Hematopoietic multipotent progenitor cell (in vitro differentiated cells): ENCODE measurements around the gene TRPV4. TPM values are rescaled to one million over a fixed set of nuclear protein-coding genes. Genes with fewer than 3 reads are reported as not detected.

Source experiments
- DNase-seq, 3 donors: peaks; one replicate each; pipeline ENCODE4 v3.0.0-alpha.2; 2011 to 2015; ENCODE audit warnings: low read depth in 2 of 3, low spot score in 2 of 3
- total RNA-seq: library from RNA; depleted of rRNA; stranded (reverse); fragments of >200 nt; gene quantifications from one replicate; pipeline ENCODE4 v1.2.3, GENCODE V29; 2012

TRPV4 gene
- total RNA-seq, 1 donor: not detected

DNA sequence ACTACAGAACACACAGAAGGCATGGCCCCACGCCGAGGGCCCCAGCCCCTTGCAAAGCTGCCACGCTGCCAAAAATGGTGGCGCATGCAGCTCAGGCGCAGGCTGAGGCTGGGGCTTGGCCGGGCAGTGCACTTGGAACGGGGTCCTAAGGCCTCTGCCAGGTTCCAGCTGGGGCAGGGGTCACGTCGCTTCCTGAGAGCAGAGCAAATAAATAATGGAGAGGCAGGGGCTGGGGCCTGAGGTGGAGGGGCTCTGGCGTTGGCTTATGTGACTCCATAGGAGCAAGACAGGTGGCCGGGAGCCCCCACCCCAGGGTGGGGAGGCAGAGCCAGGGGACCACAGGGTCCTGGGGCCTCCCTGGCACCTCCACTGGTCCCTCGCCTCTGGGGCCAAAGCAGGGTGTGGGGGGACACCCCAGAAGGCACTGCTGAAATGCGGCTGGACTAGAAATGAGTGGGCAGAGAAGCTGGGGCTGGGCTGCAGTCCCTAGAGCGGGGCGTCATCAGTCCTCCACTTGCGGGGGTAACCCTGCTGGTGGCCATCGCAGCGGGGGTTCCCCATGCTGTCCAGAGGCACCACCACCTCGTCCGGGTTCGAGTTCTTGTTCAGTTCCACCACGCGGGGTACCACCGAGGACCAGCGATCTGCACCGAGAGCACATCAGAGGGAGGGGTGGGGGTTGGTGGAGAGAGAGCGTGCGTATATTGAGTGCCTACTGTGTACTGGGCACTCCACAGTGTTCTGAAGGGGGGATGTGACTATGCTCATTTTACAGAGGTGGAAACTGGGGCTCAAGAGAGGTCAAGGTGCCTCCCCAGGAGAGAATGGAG, 49.8 kb downstream of the TRPV4 start:
- no peak for DNase-seq

DNA sequence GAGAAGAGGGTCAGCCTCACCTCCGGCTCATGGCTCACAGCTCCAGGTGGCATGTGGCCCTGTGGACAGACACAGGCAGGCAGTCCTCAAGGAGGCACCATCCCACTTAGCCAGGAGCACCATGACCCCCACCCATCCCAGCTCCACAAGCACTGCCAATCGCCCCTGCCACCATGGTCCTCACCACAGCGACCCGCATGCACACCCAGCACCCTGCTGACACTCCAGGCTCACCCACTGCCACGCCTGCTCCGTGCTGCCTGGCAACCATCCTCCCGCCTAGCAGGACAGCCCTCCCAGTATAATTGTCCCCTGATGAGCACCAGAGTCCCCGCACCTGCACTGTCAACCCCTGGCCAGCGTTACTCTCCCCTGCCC, 50.9 kb downstream of the TRPV4 start:
- DNase-seq: no peak

DNA sequence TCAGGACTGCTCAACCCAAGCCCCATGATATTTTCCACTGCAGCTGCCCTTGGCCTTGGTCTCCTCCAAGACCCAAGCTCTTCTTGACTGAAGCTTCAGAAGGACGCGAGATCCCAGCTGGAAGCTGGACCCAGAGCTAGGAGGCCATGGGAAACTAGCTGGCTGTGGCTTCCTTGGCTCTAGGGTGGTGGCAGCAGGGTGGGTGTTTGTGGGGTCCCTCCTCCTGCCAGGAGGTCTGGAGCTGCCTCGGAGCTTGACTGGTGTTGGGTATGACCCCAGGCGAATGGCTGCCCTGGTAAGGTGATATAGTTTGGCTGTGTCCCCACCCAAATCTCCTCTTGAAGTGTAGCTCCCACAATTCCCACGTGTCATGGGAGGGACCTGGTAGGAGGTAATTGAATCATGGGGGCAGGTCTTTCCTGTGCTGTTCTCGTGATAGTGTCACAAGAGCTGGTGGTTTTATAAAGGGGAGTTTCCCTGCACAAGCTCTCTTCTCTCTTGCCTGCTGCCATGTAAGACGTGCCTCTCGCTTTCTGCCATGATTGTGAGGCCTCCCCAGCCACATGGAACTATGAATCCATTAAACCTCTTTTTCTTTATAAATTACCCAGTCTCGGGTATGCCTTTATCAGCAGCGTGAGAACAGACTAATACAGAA, 51.4 kb downstream of the TRPV4 start:
- DNase-seq: no peak

DNA sequence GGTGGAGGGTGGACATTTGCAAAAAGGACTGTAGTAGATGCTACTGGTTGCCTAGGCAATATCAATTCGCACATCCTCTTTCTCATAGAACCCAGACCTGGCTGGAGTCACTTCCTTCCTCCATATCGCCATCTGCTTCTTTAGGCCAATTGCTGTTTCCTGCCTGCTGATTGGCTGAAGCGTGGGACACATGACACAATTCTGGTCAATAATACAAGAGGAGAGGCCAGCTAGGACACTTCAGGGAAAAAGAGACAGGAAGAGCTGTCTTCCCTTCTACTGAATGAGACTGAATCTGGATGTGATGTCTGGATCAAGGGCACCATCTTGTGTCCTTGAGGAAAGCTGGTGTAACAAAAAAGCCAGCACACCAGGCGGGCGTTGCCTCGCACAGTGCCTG, 53.8 kb downstream of the TRPV4 start:
- no peak for DNase-seq

DNA sequence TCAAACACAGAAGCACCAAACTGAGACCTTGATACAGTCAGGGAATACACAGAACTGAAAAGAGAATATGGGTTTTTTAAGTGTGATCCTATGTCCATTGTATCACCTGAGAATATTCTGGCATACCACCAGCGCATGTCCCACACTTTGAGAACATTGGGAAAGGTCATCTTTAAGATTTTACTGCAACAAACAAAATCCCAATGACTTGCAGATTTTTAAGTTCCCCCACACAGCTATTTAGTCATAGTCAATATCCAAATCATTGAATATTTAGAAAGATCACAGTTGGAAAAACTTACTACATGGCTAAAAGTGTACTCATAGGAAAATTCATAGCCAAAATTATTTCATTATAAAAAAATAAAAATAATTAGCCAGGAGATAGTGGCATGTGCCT, 54.5 kb downstream of the TRPV4 start:
- DNase-seq: no peak

DNA sequence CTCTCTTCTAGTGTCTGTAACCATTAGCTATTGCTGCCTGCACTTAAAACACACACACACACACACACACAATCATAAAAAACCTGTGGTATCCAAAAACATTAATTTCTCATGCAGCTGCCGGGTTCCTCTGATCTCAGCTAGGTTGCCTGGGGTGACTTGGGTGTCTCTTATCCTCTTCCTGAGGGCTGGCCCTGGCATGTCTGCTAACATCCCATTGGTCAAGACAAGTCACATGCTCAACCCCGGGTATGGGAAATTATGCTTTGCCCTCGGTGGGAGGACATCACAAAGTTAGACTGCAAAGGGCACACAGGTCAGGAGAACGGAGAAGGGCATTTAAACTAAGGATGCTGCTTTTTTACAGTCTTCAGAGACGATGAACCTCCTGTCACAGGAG, 55.7 kb downstream of the TRPV4 start:
- DNase-seq: peak in 1 of 3 donors; percentile 14

DNA sequence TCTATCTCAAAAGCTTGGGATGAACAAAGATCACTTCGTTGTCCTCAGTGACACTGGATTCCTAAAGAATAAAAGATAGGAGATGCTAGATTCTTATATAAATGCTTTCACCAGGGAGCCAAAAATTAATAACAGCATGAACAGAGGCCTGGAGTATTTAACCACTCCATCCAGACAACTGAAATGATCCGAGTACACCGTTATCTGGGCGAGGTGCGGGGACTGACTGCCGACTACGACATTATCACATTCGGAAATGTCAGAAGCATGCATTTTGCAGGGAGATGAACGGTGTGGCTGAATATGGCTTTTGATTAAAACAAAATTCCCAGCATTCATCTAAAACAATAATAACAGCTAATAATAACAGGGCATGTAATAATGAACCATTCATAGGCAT, 56.6 kb downstream of the TRPV4 start:
- DNase-seq: no peak

DNA sequence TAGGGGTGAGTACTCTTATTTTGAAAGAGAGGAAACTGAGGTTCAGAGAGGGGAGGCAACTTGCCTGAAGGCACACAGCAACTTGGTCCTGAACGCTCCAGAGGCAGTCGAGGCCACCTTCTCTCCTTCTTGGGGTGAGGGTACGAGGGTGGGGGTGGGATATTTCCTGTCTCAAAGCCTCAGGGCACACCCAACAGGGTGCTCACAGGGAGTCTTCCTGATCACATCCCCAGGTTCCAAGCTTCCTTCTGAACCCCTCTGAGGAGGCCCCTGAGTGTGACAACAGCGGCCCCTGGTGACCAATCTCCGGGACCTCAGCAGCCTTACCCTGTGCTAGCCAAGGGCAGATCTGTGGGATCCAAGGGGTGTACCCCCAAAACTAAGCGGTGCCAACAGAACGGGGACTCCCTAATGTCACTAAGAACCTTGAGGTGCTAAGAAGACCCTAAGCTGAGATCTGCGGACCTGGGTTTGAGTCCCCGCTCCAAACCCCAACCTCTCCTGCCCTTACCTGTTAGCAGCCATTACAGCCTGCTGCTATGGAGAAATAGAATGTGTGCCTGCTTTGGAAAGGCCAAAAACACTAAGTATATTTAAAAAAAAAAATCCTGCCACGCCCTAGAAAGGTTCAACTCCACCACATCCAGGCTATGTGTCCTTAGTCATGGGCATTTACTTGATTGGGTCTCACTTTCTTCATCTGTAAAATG, 57.9 kb downstream of the TRPV4 start:
- peak; percentile 43 to 81 (median 60) for DNase-seq

DNA sequence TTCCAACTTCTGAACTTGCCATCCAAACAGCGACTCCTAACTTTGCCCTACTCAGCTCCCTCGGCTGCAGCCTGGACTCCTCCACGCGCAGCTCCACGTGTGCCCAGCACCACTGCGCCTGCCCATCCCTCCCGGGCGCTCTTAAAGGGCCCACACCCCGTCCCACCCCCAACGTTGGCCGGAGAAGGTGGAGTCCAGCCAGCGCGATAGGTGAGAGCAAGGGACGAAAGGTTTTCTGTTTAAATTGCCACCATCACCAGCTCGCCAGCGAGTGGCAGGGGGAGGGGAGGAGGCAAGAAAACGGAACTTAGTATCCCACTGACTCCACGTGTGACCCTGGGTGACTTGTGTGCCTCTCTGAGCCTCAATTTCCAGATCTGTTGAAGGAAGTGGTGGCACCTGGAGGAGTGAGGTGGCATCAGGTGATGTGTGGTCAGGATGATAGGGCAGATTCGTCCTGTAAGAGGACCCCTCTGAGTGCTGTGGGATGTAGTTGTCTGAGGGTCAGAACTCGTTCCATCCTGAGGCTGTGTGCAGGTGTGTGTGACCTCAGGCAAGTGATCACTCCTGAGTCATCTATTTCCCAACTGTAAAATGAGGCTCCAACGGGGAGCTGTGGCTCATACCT, 59.7 kb downstream of the TRPV4 start:
- DNase-seq: peak in 1 of 3 donors; percentile 33

DNA sequence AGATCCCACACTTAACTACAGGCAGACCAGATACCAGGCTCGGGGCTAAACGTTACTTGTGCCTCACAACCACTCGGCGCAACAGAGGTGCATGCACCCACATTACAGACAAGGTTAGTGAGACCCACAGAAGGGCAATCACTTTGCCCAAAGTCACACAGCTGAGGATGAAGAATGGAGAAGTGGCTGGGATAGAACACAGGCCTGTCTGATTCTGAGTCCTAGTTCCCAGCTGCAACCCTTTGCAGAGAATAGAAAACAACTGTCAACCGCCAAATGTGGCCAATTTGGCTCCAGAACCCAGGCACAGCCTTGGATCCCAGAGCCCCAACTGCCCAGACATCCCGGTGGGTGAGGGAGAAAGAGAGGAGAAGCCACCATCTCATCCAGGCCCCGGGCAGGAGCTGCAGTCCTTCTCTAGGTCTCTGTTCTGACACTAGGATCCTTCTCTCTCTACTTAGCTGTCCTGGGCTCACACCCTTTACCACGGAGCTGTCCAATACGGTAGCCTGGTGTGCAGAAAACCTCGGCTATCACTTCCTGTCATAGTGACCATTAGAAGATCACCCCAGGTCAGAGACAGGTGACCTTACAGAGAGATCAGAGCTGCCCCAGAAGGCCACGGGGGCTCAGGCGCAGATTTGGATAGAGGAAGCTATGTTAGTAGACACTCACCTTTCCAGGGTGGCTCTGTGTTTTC, 60.4 kb downstream of the TRPV4 start:
- DNase-seq: no peak

DNA sequence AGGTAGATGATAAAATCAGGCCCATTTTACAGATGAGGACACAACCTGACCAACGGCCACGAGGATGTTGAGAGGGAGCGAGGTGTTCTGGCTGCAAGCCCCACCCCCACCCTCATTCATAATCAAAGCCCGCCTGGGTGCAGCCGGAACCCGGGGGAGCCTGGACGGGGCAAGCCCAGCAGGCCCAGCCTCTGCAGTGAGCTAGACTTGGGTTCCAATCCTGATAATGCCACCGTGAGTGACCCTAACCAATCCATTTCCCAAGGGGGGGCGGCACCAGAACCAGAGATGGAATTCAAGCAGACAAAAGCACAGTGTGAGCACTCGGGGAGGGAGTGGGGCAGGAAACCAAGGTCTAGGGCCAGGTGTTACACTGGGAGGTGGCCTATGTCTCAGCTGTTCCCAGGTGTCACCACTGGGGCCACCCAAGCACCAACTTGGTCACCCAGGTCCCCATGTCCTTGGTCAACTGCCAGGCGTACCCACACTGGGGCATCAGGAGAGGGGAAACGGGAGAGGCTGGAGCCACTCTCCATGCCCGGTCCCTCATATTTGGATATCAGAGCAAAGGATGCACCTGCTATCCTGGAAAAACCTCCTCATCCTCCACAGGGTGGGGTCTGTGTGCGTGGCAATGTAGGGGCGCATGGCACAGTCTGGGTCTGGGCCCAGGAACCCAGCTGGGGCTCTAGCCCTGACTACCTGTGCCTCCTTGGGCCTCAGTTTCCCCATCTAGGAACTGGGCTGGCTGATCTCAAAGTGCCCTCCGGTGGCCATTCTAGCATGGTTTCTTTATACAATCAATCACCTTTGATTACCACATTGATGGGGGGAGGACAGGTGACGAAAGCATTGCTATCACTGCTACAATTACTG, 61.2 kb downstream of the TRPV4 start:
- DNase-seq: no peak

DNA sequence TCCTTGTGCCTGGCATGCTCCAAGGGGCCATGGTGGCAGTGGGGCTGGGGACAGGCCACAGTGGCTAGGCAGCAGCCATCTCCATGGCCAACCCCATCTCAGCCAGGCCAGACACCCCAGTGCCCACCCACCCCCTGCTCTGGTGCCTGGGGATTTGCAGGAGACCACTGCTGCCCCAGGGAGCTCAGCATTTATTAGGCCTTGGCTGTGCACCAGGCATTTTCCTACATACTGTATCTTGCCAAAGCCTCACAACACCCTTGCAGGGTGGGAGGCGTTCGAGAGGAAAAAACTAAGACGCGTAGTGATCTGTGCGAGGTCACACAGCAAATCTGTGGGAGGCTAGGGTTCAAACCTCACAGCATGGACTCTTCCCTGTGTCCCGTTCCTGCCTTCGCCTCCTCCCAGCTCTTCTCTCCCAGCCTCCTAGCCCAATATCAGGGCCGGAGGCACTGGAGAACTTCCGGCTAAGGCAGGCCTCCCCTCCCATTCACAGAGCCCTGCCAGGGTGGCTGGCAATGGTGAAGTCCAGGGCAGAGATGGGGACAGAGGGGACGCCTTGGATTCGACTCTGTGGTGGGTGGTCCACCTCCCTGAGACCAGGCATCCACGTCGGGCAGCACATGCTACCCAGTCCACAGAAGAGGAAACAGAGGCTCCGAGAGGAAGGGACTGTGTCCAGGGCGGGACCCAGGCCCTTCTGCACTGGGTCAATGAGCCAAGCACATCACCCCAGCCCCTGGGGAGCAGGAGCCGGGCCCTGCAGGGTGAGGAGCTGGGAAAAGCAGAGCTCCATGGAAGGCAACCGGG, 62.1 kb downstream of the TRPV4 start:
- DNase-seq: no peak

DNA sequence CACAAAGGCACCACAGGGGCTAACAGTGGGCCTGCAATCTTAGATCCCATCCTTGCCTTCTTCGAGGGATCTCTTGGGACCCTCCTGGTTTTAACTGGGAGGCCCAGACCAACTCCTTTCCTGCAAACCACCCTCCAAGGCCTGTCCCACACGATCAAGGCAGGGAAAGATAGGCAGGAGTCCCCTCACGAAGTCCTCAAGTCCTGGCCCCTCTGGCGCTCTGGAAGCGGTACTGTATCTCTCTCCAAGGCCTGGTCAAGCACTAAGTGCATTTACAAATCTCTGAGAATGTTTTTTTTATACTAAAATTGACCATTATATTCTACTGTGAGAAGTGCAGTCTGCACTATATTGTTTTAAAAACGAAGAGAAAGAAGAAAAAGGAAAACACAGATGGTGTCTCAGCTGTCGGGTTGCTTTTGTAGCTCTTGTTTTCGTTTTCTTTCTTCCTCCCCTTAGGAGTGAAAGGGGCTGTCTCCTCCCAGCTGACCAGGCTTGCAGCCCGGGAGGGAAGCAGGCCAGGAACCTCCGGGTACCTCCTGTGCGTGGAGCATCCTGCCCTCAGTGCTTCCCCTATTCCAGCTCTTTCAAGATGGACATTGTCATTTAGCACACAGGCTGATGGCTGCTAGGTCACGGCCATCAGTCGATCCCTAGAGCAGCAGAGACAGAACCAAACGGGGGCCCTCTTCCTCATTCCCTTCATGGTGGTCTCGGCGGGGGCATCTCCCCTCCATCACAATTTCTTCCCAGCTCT, 62.9 kb downstream of the TRPV4 start:
- DNase-seq: no peak

DNA sequence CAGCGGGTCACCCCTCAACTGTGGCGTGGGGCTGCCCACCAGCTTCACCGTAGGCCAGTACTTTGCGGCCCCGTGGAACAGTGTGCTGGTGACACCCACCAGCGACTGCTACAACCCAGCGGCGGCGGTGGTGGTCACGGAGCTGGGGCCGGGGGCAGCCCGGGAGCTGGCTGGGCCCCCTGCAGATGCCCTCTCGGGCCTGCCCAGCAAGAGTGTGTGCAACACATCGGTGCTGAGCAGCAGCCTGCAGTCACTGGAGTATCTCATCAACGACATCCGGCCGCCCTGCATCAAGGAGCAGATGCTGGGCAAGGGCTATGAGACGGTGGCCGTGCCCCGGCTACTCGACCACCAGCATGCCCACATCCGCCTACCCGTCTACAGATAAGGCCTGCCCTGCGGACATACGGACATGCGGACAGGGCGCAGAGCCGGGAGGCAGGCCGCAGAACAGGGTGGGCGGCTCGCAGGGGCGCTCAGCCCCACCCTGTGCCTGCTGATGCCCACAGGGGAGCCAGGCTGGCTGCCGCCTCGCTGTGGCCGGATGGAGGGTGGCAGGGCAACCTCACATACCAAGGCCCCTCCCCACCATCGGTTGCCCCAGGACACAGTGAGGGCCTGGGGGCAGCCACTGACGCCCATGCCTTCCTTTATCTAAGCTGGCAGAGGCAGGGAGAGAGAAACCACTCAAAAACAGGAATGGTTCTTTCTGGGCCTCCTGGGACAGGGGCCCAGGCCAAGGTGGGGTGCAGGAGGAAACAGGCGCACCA, 64.1 kb downstream of the TRPV4 start:
- no peak for DNase-seq

DNA sequence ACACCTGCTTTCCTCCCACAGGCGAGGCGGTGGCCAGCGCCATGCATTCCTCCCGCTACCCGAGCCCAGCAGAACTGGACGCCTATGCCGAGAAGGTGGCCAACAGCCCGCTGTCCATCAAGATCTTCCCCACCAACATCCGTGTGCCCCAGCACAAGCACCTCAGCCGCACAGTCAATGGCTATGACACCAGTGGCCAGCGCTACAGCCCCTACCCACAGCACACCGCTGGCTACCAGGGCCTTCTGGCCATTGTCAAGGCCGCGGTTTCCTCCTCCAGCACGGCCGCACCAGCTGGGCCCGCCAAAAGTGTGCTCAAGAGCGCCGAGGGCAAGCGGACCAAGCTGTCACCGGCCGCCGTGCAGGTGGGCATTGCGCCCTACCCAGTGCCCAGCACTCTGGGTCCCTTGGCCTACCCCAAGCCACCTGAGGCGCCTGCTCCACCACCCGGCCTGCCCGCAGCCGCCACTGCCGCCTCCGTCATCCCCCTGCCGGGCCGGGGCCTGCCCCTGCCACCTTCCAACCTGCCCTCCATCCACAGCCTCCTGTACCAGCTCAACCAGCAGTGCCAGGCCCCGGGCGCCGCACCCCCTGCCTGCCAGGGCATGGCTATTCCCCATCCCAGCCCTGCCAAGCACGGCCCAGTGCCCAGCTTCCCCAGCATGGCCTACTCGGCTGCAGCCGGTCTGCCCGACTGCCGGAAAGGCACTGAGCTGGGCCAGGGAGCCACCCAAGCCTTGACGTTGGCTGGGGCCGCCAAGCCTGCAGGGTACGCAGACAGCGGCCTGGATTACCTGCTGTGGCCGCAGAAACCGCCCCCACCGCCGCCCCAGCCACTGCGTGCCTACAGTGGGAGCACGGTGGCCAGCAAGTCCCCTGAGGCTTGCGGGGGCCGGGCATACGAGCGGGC, 65.0 kb downstream of the TRPV4 start:
- DNase-seq: no peak

DNA sequence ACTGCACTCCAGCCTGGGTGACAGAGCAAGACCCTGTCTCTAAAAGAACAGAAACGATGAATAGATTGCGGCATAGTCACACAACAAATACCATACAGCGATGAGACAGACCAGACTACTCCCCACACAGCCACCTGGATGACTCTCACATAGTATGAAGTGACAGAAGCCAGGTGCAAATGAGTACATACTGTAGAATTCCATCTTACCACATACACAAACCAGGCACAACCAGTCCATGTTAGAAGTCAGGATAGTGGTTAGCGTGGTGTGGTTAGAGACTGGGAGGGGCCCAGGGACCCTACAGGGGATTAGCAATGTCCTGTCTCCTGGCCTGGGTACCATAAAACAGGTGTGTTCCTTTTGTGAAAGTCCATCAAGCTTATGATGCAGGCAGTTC, 65.7 kb downstream of the TRPV4 start:
- DNase-seq: no peak
